Neural cell (in vitro differentiated cells): ENCODE measurements around the gene SP110. TPM values are rescaled to one million over a fixed set of nuclear protein-coding genes. Genes with fewer than 3 reads are reported as not detected.
"Not testable (repeated sequence)": the region's sequence is repeated elsewhere in the genome, so short reads cannot be mapped to it uniquely, and the experiment has no call there.

Experiments
- H2AFZ ChIP-seq: fragments of 200-600, 300-800 bp; sonication (generic), shearing (Covaris generic); 2 replicates; pipeline ENCODE4 v1.6.0; 2014; ENCODE audit warnings: low read depth, mild to moderate bottlenecking, antibody characterized with exemption, low read length, moderate library complexity
- H3F3A ChIP-seq: fragments of 200-600 bp; shearing (Covaris generic); 2 replicates; pipeline ENCODE4 v1.6.1; 2016; ENCODE audit warnings: mild to moderate bottlenecking, moderate library complexity, mixed read lengths, antibody characterized with exemption, low read length; ENCODE audit not compliant: insufficient read depth, poor library complexity, severe bottlenecking
- H3K27ac ChIP-seq: fragments of 200-600, 300-800 bp; sonication (generic), shearing (Covaris generic); 2 replicates; pipeline ENCODE4 v1.5.1; 2014; ENCODE audit warnings: mild to moderate bottlenecking, low read length, moderate library complexity
- H3K27me3 ChIP-seq: fragments of 300-800, 200-600 bp; sonication (generic), shearing (Covaris generic); 2 replicates; pipeline ENCODE4 v1.6.0; 2014; ENCODE audit warnings: mild to moderate bottlenecking, low read depth, low read length, moderate library complexity; ENCODE audit not compliant: insufficient read depth
- H3K36me3 ChIP-seq: fragments of 300-800, 200-600 bp; sonication (generic), shearing (Covaris generic); 2 replicates; pipeline ENCODE4 v1.5.1; 2014; ENCODE audit warnings: mild to moderate bottlenecking, antibody characterized with exemption, low read length, moderate library complexity; ENCODE audit not compliant: insufficient read depth
- H3K4me2 ChIP-seq: fragments of 300-800, 200-600 bp; sonication (generic), shearing (Covaris generic); 2 replicates; pipeline ENCODE4 v1.6.0; 2014; ENCODE audit warnings: mild to moderate bottlenecking, low read length
- H3K4me3 ChIP-seq: fragments of 300-800, 200-600 bp; sonication (generic), shearing (Covaris generic); 2 replicates; pipeline ENCODE4 v1.5.1; 2014; ENCODE audit warnings: mild to moderate bottlenecking, low read length, moderate library complexity
- H3K79me2 ChIP-seq: fragments of 200-600 bp; shearing (Covaris generic); replicated peaks from 2 replicates; pipeline ENCODE4 v1.6.0; 2014; ENCODE audit warnings: mild to moderate bottlenecking, low read length, moderate library complexity; ENCODE audit not compliant: insufficient read depth
- H3K9ac ChIP-seq: fragments of 300-800, 200-600 bp; sonication (generic), shearing (Covaris generic); 2 replicates; pipeline ENCODE4 v1.6.1; 2016; ENCODE audit warnings: mild to moderate bottlenecking, low read length, mixed read lengths
- H3K9me2 ChIP-seq: fragments of 200-600 bp; shearing (Covaris generic); 2 replicates; pipeline ENCODE4 v1.6.1; 2016; ENCODE audit warnings: mild to moderate bottlenecking, low read length, mixed read lengths; ENCODE audit not compliant: insufficient read depth
- H3K9me3 ChIP-seq: fragments of 200-600, 300-800 bp; sonication (generic), shearing (Covaris generic); 2 replicates; pipeline ENCODE4 v1.6.1; 2016; ENCODE audit warnings: mild to moderate bottlenecking, mixed run types, low read length, moderate library complexity, mixed read lengths
- H4K20me1 ChIP-seq: fragments of 200-600 bp; shearing (Covaris generic); 2 replicates; pipeline ENCODE4 v1.6.1; 2016; ENCODE audit warnings: mild to moderate bottlenecking, mixed run types; ENCODE audit not compliant: insufficient read depth
- CTCF ChIP-seq: fragments of 450-650 bp; IDR thresholded peaks from 2 replicates; pipeline ENCODE4 v1.5.1; 2014; ENCODE audit warnings: antibody characterized with exemption, mild to moderate bottlenecking, moderate library complexity; ENCODE audit not compliant: poor library complexity, severe bottlenecking
- EP300 ChIP-seq: fragments of 450-650 bp; conservative IDR thresholded peaks from 2 replicates; pipeline ENCODE4 v1.6.1; 2014; ENCODE audit warnings: antibody characterized with exemption, mild to moderate bottlenecking, moderate library complexity; ENCODE audit not compliant: poor library complexity, severe bottlenecking
- EZH2 ChIP-seq: fragments of 200-600, 300-800 bp; shearing (Covaris generic), sonication (generic); IDR thresholded peaks from 2 replicates; pipeline ENCODE4 v1.6.1; 2014; ENCODE audit warnings: antibody characterized with exemption, low read length, borderline replicate concordance, mild to moderate bottlenecking; ENCODE audit not compliant: insufficient read depth, poor library complexity, severe bottlenecking
- MXI1 ChIP-seq: fragments of 450-650 bp; conservative IDR thresholded peaks from 2 replicates; pipeline ENCODE4 v1.6.1; 2014; ENCODE audit warnings: antibody characterized with exemption, mild to moderate bottlenecking; ENCODE audit not compliant: poor library complexity, severe bottlenecking
- POLR2AphosphoS5 ChIP-seq: IDR thresholded peaks from 2 replicates; pipeline ENCODE4 v1.6.1; 2012
- RAD21 ChIP-seq: fragments of 450-650 bp; conservative IDR thresholded peaks from 2 replicates; pipeline ENCODE4 v1.6.1; 2014; ENCODE audit warnings: antibody characterized with exemption, mild to moderate bottlenecking, moderate library complexity
- REST ChIP-seq: IDR thresholded peaks from 2 replicates; pipeline ENCODE4 v1.6.1; 2012; ENCODE audit warnings: borderline replicate concordance
- SMC3 ChIP-seq: fragments of 450-650 bp; conservative IDR thresholded peaks from 2 replicates; pipeline ENCODE4 v1.6.1; 2014; ENCODE audit warnings: antibody characterized with exemption, mild to moderate bottlenecking, moderate library complexity; ENCODE audit not compliant: poor library complexity
- TAF1 ChIP-seq: IDR thresholded peaks from 2 replicates; pipeline ENCODE4 v1.6.1; 2012; ENCODE audit warnings: low read depth
- polyA plus RNA-seq: library from polyadenylated mRNA; depleted of rRNA; stranded (reverse); fragments of >200 nt; gene quantifications from 2 replicates; pipeline ENCODE4 v1.2.3, GENCODE V29; 2014

The SP110 gene
- polyA plus RNA-seq, 1 donor from 2014 or later = not detected

- no peak for TF ChIP-seq EZH2
These were observed 94.9 kb downstream of the SP110 start (continued) for GRCh38 chr2:230124757-230125431.

- Histone ChIP-seq H3K27ac (no peak overlapping the region), H3F3A (no peaks in the 10 kb centered on the region), H3K4me2 (no peak overlapping the region), H3K9ac (no peak overlapping the region), H4K20me1 (no peaks in the 10 kb centered on the region), H3K9me3 (no peaks in the 10 kb centered on the region), H3K9me2 (no peaks in the 10 kb centered on the region), H3K79me2 (no peaks in the 10 kb centered on the region), H3K27me3 (no peaks in the 10 kb centered on the region), H3K4me3 (no peak overlapping the region), H3K36me3 (no peaks in the 10 kb centered on the region), H2AFZ (no peak overlapping the region)
- TF ChIP-seq RAD21 = no peak
- no peak for TF ChIP-seq CTCF
- no peak for TF ChIP-seq REST
- no peak for TF ChIP-seq SMC3
- no peak for TF ChIP-seq MXI1
- no peak for TF ChIP-seq EP300
- TF ChIP-seq POLR2AphosphoS5 = no peak
- TF ChIP-seq TAF1 = no peak
- no peak for TF ChIP-seq EZH2
These were observed 95.5 kb downstream of the SP110 start for GRCh38 chr2:230124235-230124634.

GRCh38 chr2:230120376-230120775 is 99.4 kb downstream of the SP110 start:
- not testable (repeated sequence) for H3K4me3 ChIP-seq, H3K9me2 ChIP-seq, H3K79me2 ChIP-seq, H3K9ac ChIP-seq, H3K9me3 ChIP-seq, H4K20me1 ChIP-seq, H3K27me3 ChIP-seq, H3K36me3 ChIP-seq, H2AFZ ChIP-seq, H3F3A ChIP-seq, H3K4me2 ChIP-seq, H3K27ac ChIP-seq

GRCh38 chr2:230119827-230120226 is 100.0 kb downstream of the SP110 start:
- H3K9me3 ChIP-seq, H2AFZ ChIP-seq, H3K79me2 ChIP-seq, H3K9ac ChIP-seq, H3K27me3 ChIP-seq, H3K27ac ChIP-seq, H3F3A ChIP-seq, H3K4me3 ChIP-seq, H3K36me3 ChIP-seq, H4K20me1 ChIP-seq, H3K9me2 ChIP-seq, H3K4me2 ChIP-seq: not testable (repeated sequence)

Other genes with a start within 250 kb of the SP110 start
- gene SLC16A14, start 151.1 kb downstream of the SP110 start, polyA plus RNA-seq = 125 and 128 TPM in 2 replicates
- gene SP140, start 5.8 kb upstream of the SP110 start, polyA plus RNA-seq = 0.38 and 0.74 TPM in 2 replicates
- not detected in 2 replicates for gene SP140L, start 107.2 kb upstream of the SP110 start, polyA plus RNA-seq
- gene SP100, start 196.2 kb upstream of the SP110 start, polyA plus RNA-seq = not detected in 2 replicates